Measurements from ENCODE around the gene ZNF331. TPM values are rescaled to one million over a fixed set of nuclear protein-coding genes. Genes with fewer than 3 reads are reported as not detected.

Gene ZNF331
- total RNA-seq, 1 experiment from 2014 or later, result 29.8 TPM

DNA sequence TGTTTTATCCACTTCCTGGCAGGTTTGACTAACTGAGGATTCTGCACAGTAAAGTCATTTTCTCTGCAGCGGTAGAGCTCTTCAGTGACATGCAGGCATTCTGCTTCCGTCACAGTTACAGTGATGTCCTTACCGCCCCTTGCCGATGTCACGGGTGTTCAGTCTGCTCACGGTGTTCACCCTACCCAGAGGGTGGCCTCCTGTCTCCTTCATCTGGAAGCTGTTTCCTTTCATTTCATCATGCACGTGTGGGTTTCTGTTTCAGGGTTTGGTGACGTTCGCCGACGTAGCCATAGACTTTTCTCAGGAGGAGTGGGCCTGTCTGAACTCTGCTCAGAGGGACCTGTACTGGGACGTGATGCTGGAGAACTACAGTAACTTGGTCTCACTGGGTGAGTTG, 33.4 kb downstream of the ZNF331 start:
- no peaks in the 10 kb centered on the region for H3K4me1 ChIP-seq (ENCODE audit: insufficient read depth, low read length, poor library complexity, severe bottlenecking)
- ChIA-PET POLR2A (ENCODE audit: low non-redundant PET) (no interaction called here), CTCF (no interaction called here)
- H3K27ac ChIP-seq (ENCODE audit: low read depth, low read length, poor library complexity, severe bottlenecking), result no peak overlapping the region
- DNase-seq (ENCODE audit: low spot score), result no peak
- no peak overlapping the region for H3K4me3 ChIP-seq (ENCODE audit: low read depth, low read length, poor library complexity, severe bottlenecking)
- H3K9me3 ChIP-seq (ENCODE audit: low read depth, low read length, poor library complexity, severe bottlenecking), result peaks cover 5% of the 10 kb centered on the region
- no TSS peak for BruUV-seq (replicated peaks)
- H3K27me3 ChIP-seq (replicated peaks; ENCODE audit: insufficient read depth, low read depth, low read length, poor library complexity), result no peaks in the 10 kb centered on the region
- intact Hi-C loops (cut with micrococcal nuclease; ENCODE audit: unreplicated experiment), result no loop called here
- H3K36me3 ChIP-seq (ENCODE audit: insufficient read depth, low read length, poor library complexity, severe bottlenecking), result peaks cover 26% of the 10 kb centered on the region
- TF ChIP-seq, protein P1, sequence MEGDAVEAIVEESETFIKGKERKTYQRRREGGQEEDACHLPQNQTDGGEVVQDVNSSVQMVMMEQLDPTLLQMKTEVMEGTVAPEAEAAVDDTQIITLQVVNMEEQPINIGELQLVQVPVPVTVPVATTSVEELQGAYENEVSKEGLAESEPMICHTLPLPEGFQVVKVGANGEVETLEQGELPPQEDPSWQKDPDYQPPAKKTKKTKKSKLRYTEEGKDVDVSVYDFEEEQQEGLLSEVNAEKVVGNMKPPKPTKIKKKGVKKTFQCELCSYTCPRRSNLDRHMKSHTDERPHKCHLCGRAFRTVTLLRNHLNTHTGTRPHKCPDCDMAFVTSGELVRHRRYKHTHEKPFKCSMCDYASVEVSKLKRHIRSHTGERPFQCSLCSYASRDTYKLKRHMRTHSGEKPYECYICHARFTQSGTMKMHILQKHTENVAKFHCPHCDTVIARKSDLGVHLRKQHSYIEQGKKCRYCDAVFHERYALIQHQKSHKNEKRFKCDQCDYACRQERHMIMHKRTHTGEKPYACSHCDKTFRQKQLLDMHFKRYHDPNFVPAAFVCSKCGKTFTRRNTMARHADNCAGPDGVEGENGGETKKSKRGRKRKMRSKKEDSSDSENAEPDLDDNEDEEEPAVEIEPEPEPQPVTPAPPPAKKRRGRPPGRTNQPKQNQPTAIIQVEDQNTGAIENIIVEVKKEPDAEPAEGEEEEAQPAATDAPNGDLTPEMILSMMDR (conservative IDR thresholded peaks at IDR 0.05; ENCODE audit: low read depth, low read length), result no peak
- no peak for TF ChIP-seq EZH2 (IDR thresholded peaks at IDR 0.05; ENCODE audit: borderline replicate concordance, low read depth, low read length, poor library complexity, severe bottlenecking)

DNA sequence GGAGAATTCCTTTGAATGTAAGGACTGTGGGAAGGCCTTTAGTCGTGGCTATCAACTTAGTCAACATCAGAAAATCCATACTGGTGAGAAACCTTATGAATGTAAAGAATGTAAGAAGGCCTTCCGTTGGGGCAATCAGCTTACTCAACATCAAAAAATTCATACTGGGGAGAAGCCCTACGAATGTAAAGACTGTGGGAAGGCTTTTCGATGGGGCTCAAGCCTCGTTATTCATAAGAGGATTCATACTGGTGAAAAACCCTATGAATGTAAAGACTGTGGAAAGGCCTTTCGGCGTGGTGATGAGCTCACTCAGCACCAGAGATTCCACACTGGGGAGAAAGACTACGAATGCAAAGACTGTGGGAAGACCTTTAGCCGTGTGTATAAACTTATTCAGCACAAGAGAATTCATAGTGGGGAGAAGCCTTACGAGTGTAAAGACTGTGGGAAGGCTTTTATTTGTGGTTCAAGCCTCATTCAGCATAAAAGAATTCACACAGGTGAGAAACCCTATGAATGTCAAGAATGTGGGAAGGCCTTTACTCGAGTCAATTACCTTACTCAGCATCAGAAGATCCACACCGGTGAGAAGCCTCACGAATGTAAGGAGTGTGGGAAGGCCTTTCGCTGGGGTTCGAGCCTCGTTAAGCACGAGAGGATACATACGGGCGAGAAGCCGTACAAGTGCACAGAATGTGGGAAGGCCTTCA, 39.2 kb downstream of the ZNF331 start:
- peaks cover 43% of the 10 kb centered on the region for H3K36me3 ChIP-seq (ENCODE audit: insufficient read depth, low read length, poor library complexity, severe bottlenecking)
- BruUV-seq (replicated peaks), result TSS peak; percentile 21
- H3K4me3 ChIP-seq (ENCODE audit: low read depth, low read length, poor library complexity, severe bottlenecking), result no peak overlapping the region
- no peaks in the 10 kb centered on the region for H3K27me3 ChIP-seq (replicated peaks; ENCODE audit: insufficient read depth, low read depth, low read length, poor library complexity)
- intact Hi-C loops (cut with micrococcal nuclease; ENCODE audit: unreplicated experiment), result no loop called here
- DNase-seq (ENCODE audit: low spot score), result no peak
- H3K27ac ChIP-seq (ENCODE audit: low read depth, low read length, poor library complexity, severe bottlenecking), result no peak overlapping the region
- POLR2A ChIA-PET (ENCODE audit: low non-redundant PET), result no interaction called here
- TF ChIP-seq, protein P1 (conservative IDR thresholded peaks at IDR 0.05; ENCODE audit: low read depth, low read length), result no peak
- TF ChIP-seq EZH2 (IDR thresholded peaks at IDR 0.05; ENCODE audit: borderline replicate concordance, low read depth, low read length, poor library complexity, severe bottlenecking), result no peak
- no peaks in the 10 kb centered on the region for H3K4me1 ChIP-seq (ENCODE audit: insufficient read depth, low read length, poor library complexity, severe bottlenecking)
- H3K9me3 ChIP-seq (ENCODE audit: low read depth, low read length, poor library complexity, severe bottlenecking), result peaks cover 32% of the 10 kb centered on the region
- CTCF ChIA-PET, result no interaction called here

DNA sequence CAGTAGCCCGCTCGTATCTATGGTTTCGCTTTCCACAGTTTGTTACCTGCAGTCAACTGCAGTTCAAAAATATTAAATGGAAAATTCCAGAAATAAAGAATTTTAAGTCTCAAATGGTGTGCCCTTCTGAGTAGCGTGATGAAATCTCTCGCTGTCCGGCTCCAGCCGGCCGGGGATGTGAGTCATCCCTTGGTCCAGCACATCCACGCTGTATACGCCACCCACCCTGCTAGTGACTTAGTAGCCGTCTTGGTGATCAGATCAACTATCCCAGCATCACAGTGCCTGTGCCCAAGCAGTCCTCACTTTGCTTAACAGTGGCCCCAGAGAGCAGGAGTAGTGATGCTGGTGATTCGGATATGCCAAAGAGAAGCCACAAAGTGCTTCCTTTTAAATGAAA, 40.0 kb downstream of the ZNF331 start:
- H3K9me3 ChIP-seq (ENCODE audit: low read depth, low read length, poor library complexity, severe bottlenecking), result peaks cover 32% of the 10 kb centered on the region
- no peak for TF ChIP-seq EZH2 (IDR thresholded peaks at IDR 0.05; ENCODE audit: borderline replicate concordance, low read depth, low read length, poor library complexity, severe bottlenecking)
- TF ChIP-seq, protein P1 (conservative IDR thresholded peaks at IDR 0.05; ENCODE audit: low read depth, low read length), result no peak
- H3K36me3 ChIP-seq (ENCODE audit: insufficient read depth, low read length, poor library complexity, severe bottlenecking), result peaks cover 40% of the 10 kb centered on the region
- BruUV-seq (replicated peaks), result no TSS peak
- POLR2A ChIA-PET (ENCODE audit: low non-redundant PET), result no interaction called here
- no peaks in the 10 kb centered on the region for H3K27me3 ChIP-seq (replicated peaks; ENCODE audit: insufficient read depth, low read depth, low read length, poor library complexity)
- DNase-seq (ENCODE audit: low spot score), result no peak
- intact Hi-C loops (cut with micrococcal nuclease; ENCODE audit: unreplicated experiment), result no loop called here
- no peaks in the 10 kb centered on the region for H3K4me1 ChIP-seq (ENCODE audit: insufficient read depth, low read length, poor library complexity, severe bottlenecking)
- H3K4me3 ChIP-seq (ENCODE audit: low read depth, low read length, poor library complexity, severe bottlenecking), result no peak overlapping the region
- CTCF ChIA-PET, result no interaction called here
- H3K27ac ChIP-seq (ENCODE audit: low read depth, low read length, poor library complexity, severe bottlenecking), result no peak overlapping the region
